NCI-H2227 treated with DMSO at 0.1 percent for 48 hours (cell line): ENCODE data around the gene KCNK5.

Source experiments
- DNase-seq: peaks from one replicate; lab custom pipeline; 2025; lab: John Stamatoyannopoulos, UW

KCNK5 gene

DNA sequence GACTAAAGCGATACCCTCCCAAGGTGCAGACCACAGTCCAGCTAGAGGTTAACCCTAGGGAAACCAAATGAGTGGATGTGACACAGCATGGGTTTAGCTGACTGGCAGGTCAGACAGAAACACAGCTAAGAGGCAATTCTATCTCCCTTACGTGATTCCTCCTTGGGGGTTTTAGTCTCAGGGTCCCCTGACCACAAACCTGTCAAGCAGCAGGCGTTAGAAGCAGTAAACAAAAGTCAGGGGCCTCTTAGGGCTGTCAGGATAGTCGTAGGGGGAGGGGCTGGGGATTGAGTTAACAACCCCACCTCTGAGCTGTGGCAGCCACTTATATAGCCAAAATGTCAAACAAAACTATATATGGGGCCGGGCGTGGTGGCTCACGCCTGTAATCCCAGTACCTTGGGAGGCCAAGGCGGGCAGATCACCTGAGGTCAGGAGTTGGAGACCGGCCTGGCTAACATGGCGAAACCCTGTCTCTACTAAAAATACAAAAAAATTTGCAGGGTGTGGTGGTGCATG, 13.6 kb downstream of the KCNK5 start:
- DNase-seq = no peak

DNA sequence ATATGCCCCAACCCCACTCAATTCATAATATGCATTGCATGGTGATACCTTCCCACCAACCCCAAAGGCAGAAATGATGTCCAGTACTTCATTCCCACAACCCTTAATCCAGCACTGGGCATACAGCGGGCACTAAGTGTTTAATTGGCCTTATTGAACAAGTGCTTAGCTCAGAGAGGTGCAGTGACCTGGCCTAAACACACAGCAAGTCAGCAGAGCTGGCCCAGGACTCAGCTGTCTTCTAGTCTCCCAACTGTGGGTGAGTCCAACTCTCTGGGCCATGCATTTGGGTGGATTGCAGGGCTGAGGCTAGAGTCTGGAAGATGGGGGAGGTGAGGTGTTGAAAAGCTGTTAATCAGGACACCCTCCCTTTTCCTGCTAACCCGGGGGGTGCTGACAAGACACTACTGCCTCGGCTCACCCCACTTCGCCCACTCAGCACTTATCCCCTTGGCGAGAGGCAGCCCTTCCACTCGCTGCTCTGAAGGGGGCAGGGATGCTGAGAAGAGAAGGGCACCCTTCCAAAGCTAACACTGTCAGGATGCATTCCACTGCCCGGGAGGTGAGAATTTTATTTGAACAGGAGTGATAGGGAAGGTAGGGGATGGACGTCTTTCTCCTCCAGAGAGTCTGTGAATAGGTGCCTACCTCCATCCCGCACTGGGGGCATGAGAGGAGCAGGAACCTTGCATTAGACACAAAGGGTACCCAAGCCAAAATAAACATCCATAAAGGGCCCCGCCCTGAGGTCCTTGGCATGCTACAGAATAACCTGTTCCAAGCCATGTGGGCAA, 14.2 kb downstream of the KCNK5 start:
- DNase-seq = no peak

DNA sequence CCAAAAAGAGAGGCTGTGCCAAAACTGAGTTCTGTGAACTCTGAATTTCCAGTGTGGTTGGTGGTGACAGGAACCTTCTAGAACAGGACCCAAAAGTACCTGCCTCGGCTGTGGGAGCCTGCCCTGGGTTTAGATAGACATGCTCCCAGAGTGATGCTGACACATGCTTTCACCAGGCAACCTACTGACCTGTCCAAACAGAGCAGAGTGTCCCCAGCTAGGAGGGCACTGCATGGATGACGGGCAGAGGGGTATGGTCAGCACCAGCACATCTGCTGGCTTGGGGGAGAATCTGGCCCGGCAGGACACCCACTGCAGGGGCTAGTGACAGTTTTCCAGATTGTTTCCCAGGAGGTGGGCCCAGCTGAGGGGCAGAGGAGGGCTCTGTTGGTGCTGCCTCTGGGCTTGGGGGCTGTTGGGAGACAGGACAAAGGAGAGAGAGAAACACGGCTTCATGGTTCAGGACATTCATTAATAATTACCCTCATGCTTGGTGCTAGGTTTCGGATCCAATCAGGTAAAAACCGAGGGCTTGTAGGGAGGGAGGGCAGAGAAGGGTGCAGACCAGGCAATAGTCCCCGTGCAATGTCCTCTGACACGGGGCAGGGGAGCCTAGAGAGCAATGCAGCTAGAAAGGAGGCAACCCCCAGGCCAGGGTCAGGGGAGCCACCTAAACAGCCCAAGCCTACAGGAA, 15.0 kb downstream of the KCNK5 start:
- no peak for DNase-seq

DNA sequence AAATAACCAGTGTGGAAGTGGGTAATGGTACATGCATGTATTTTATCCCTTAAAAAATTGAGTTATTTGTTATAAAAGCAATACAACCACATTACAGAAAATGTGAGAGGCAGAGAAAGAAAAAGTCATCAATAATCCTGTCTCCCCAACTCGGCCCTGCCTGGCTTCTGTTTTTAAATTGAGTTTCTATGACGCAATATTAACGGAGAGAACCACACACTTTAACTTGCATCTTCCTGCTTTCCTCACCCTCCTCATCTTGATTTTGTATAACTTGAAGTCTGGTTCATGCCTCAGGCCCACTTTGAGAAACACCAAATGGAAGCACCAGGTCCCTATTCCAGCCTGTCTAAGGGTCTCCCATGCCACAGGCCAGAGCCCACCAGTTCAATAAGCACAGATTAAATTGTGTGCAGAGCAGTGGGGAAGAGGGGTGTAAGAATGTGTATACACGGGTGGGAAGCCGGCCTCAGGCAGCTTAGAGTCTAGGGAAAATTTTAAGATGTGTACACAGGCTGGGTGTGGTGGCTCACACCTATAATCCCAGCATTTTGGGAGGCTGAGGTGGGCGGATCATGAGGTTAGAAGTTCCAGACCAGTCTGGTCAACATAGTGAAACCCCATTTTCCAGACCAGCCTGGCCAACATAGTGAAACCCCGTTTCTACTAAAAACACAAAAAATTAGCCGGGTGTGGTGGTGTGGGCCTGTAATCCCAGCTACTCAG, 15.9 kb downstream of the KCNK5 start:
- DNase-seq = no peak

DNA sequence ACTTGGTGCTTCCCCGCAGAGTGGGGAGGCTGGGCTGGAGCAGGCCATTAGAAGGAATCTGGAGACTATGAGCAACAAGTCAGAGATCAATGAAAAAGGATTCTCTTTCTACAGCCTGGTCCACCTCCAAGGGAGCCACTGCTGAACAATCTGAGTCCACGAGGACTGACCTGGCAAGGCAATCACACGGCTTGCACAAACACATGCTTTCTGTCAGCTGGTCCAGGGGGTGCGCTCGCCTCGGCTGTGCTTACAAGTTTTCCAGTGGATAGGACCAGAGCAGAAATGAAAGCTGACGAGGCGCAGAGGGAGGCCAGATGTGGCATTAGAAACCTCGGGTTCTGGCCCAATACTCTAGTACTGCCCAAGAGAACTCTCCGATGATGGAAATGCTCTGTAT, 18.1 kb downstream of the KCNK5 start:
- DNase-seq = no peak

DNA sequence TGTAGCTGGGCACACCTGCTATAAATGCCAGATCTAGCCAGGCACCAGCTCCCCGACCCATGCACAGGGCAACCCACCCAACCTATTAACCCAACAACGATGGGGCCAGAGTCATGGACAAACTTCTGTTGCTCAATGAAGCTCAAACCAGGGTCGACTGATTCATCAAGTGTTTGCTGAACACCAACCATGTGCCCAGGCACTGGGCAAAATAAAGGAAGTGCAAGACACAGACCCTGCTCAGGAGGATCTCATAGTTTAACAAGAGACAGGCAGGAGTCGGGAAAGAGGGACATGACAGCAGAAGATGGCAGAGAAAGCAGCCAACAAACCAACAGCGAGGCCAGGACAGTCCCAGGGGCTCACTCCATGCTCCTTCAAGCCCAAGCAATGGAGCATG, 18.8 kb downstream of the KCNK5 start:
- DNase-seq = no peak

DNA sequence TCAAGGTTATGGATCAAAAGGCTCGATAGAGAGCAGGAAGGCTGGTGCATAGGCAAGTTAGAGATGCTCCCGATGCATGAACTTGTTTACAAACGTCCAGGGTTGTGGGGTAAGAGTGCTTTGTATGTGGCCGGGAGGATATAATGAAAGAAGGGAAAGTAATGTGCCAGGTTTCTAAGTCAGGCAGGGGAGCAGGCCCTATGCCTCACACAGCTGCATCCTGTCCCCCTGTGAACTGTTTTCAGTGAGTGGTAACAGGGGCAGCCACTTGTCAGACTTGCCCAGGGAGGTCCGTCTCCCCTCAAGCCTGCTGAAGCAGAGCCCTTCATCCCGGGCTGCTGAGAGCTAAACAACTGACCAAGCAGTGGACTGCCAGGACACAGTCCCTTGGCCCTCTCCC, 19.4 kb downstream of the KCNK5 start:
- DNase-seq = no peak

DNA sequence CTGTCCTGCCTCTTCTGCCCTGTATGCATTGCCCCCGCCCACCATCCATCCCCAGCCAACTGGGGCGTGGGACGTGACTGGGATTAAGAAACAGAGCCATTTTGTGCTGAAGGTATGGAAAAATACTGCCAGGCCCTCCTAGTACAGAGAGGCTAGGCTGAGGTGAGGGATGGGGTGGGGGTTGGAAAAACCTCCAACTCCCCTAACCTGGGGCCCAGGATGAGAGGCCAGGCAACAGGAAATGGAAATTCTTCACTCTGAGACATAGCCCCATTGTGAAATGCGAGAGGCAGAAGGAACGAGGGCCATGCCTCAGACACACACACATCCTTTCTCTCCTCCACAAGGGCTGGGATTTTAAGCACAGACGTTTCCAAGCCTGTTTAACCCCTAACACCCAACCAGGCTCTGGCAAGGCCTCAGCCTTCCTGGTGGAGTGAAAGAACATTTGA, 19.9 kb downstream of the KCNK5 start:
- DNase-seq = no peak

DNA sequence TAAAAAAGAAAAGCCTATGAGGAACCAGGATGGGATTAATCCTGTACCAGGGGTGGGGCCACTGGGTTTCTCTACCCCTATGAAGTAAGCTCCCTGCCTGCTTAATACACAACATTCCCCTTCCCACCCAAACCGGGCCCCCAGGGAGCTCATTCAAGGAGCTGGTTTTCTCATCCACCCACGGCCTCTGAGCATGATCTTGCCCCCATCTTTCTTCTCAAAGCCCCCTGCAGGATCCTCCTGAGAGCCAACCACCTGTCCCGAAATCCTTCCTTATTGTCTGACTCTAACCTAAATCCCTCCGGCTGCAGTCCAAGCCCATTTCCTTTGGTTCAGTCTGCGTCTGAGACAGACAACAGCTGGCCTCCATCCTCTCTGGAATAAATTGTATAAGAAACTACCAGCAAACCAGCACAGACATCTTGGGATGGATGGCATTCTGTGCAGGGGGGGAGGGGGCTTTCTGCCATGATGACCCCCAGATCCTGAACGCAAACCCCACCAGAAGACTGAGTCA, 21.0 kb downstream of the KCNK5 start:
- DNase-seq = no peak

DNA sequence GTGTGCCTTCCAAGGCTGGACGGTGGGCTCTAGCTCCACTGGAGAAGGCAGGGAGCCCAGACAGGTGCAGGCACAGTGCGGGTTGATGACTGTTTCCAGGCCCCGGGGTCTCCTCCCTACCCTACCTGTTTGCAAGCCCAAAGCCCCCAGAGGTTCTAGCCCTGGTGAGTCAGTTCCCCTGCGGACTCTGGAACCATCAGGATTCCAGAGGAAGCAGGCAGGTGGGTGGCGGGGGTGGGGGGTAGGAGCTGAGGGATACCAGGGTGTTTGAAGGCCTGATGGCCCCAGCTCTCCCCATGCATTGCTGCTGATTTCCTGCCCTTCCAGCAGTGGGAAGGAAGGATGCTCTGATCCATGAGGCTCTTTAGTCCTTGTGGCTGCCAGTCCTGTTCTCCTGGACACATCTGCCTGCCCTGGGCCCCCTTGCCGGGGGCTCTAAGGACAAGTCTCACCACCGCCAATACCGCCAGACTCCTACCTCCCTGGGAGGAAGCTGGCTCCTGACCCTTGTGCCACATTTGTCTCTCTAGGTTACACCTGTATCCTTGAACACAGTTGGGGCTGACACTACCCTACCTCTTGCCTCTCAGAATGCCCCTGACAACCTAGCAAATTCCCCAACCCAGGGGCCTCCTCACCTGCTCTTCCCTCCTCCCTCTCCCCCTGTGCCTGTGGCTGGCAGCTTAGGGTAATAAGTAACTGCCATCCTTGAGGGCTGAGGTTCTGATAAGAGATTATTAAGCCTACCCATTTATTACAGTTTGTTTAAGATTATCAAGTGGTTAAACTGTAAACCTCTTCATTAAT, 21.7 kb downstream of the KCNK5 start:
- DNase-seq = no peak

DNA sequence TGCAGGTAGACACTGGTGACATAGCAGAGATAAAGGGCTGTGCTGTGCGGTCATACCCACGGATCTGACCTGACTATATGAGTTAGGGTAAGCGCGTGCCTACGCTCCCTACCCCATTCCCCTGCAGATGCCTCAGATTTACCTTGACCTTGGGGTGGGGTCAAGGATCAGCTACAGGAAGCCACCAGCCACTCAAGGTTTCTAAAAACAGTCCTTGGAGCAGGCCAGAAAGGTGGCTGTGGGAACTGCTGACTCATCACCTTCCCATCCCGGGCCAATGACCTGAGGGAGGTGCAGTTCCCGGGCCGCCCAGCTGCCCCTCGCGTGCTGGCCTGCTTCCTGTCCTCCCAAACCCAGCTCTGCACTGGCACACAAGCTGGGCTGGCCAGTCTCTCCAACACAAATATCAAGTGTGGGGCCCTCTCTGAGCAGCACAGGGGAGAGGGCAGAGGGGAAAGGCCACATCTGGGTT, 23.0 kb downstream of the KCNK5 start:
- no peak for DNase-seq

DNA sequence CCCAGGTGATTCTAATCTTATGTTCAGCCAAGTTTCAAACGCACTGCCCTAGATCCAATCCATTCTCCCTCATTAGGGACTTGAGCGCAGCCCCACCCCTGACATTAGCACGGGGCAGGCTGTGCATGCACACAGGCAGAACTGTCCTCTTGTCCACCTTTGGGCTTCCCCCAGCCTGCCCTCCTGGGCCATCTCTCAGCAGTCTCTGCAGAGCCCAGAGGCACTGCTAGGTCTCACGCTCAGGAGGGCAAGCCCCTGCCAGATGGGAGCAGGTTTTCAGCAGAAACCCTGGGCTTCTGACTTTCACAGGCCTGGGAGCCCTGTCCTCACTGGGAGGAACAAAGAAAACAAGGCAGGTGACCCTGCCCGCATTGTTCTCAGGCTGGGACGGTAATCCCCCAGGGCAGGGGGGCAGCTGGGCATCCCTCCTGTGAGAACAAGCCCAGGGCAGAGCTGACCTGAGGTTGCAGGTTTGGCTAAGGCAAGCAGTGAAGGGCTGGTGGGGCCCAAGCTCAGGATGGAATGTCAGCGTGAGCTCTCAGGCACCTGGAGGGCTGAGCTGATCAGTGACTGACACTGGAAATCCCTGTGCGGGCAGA, 24.5 kb downstream of the KCNK5 start:
- DNase-seq = no peak

DNA sequence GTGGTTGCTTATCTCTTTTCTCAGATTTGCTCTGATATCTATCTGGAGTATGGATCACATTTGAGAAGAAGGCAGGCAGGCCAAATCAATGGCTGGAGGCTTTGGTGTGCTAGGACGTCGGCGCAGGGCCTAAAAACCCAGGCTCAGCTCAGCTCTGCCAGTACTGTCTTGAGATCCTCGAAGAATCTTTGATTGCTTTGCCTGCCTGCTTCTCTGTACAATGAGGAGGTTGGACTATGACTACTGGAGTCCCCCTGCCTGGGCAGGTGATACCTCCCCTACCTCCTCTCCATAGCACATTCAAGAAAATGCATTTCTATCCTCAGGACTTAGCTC, 25.1 kb downstream of the KCNK5 start:
- DNase-seq = no peak

DNA sequence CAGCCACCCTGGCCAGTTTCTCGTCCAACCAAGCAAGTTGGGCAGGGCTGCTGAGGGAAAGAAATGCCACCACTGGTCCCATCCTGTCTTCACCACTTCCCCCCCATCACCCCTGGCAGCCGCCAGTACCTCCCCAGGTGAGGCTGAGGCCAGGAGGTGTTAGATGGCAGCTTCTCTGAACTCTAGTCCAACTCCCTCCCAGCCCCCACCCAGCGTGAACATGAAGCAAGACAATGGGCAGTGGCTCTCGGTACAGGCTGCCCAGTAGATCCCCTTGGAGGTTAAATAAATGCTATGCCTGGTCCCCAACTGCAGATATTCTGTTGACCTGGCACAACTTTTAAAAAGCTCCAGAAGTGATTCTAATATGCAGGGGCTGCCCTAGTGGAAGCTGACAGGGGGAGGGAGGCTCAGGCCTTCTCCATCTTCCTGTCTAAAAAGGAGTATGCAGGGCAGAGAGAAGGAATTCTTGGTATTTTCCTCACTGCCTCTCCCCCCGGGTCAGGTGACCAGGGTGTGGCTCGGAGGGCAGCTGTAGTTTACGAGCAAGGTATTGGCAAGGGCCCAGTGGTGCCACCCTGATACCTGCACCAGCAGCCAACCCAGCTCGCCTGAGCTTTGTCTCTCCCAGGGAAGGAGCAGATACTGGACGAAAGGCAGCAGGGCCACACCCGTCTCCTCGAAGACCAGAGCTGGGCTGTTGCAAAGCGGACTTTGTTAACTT, 25.7 kb downstream of the KCNK5 start:
- DNase-seq = no peak

DNA sequence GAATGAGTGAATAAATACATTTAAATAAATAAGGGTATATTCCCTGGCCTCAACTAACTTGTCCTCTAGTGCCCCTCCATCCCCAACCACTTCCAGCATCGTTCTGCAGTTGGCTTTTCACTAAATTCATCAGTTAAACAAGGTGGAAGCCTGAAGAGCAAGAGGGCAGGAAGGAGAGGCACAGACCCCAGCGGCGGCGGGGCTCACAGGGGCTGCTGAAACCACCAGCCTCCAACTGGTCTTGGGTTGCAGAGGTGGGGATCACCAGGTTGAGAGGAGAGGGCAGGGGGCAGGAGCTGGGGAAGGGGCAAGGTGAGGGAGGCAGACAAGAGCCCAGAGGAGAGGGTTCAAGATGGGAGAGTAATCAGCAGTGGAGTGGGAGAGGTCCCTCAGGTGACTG, 27.1 kb downstream of the KCNK5 start:
- no peak for DNase-seq

DNA sequence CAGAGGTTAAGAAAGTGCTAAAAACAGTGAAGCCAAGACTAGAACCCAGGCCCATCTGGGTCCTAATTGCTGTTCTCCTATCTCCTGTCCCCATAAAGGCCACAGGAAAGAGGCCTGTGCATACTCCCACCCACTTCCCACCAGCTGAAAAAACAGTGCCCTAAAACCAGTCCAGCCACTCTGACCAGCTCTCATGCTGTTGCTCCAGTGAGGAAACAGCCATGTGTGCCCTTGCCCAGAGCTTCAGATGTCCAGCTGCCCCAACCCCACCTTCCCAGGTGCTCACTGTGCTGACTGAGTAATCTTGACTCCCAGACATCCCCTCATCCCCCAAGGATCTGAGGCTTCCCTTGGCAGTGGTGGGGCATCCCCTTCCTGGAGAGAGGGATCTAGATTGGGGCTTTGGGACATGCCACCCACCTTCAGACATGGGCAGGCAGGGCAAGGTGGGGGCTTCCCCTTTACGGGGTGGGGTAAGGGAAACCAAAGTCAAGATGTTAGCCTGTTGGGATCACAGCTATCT, 28.7 kb downstream of the KCNK5 start:
- DNase-seq = no peak

DNA sequence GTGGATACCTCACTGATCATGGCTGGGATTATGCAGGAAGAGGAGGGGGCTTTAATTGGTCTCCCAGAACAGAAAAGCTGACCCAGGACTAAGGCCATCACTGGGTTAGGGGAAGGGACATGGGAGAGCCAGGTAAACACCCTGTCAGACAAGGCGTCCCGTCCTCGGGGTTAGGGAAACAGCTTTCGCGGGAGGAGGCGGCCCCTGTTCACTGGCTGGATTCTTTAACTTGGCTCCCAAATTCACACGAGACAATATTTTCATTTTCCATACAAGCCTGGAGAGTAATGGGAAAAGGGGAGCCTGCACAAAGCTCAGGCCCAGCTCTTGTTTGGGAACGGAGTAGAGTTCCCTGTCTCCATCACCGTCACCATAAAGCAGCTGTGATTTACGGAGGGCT, 29.3 kb downstream of the KCNK5 start:
- no peak for DNase-seq

DNA sequence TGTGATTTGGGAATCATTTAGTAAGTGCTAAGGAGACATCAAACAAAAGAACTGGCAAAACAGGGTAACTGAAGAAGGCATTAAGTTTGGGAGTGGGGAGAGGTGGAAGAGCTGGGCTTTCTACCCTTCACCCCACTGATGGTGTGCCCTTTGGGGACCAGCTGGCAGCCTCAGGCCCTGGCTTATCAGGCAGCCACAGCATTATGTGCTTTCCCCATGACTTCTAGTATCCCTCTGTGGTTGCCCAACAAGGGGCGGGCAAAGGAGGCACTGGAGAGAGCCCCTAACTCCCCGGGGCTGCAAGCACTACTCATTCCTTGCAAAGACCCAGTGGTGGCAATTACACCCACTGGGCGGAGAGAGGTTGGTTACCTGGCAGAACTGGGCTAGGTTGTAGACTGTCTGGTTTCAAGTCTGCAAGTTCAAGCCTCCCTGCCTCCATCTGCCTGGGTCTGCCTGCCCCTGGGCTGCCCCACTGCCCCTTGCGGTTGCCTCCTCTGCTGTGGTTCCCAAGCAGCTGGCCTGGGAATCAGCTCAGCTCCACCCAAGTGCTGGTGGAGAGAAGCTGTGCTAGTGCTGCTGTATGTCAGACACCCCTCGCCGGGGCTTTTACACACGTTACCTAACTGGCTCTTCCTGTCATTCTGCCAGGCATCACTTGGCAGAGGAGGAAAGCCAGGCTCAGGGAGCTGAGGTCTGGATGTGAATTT, 29.9 kb downstream of the KCNK5 start:
- no peak for DNase-seq

DNA sequence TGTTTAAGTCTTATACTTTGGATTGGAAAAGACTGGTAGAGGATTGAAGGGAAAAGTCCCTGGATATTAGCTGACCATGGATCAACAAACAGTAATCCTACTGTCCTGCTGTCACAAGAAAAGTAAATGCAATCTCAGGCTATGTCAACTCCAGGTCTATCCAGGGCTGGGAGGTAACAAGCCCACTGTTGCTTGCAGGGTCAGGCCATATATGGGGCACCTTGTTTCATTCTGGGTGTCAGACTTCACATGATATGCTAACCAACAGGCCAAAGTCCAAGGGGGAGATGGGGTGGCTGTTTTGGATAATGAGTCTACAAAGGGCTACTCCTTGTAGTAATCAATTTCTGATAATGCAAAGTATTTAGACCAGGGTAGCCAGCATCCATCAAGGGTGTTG, 30.7 kb downstream of the KCNK5 start:
- DNase-seq = no peak
